Activated effector memory CD4-positive, alpha-beta T cell treated with Interleukin-2 at 50 U/mL for 16 hours (primary cell): Measurements from ENCODE around the gene SLC25A5.
"Not testable (repeated sequence)": the region's sequence is repeated elsewhere in the genome, so short reads cannot be mapped to it uniquely, and the experiment has no call there.

Experiments
- DNase-seq: peaks from one replicate; pipeline ENCODE4 v3.0.0-alpha.2; 2020

SLC25A5 gene

DNA sequence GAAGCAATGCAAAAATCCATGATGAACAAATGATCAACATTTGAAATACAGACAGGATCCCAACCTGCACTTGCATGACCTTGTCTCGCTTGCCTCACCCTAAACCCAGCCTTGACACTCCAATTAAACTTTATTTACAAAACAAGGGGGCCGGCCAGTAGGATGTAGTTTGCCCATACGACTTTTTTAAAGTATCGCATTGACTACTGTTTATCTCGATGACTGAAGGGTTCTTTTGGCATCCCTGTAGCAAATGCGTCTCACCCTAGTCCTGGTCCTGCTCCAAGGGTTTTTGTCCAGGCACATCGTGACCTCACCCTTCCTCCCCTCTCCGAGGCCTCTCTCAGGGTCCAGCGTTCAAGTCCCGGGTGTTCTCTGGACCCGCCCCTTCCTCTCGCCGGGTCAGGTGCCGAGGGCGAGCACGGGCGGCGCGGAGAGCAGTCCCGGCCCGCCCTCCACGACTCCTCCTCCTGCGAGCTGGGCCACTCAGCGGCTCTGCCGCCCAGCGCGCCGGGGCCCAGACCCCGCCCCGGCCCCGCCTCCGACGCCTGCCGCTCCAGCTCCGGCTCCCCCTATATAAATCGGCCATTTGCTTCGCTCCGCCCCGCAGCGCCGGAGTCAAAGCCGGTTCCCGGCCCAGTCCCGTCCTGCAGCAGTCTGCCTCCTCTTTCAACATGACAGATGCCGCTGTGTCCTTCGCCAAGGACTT, at the start of gene SLC25A5:
SLC25A5 (plus strand) TSS at position 603 of the 709 bp plus-strand sequence; CDS start at position 675, 72 bp downstream.
- DNase-seq = peak; percentile 76

DNA sequence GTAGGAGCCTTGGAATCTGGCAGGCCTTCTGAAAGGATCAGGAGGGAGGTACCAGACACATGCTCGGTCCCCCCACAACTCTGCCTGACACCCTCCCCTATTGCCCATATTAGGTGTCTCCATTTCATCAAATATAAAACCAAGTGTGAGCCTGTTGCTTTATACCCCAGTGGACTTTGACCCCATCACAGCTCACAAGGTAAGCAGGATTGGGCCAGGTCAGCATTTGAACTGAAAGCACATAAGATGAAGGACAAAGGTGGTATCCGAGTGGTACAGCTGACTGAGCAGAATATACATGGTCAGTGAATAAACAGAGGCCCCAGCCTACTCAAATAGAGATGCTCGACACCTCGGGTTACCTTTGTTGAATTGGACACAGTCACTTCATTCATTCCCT, 49.1 kb upstream of the SLC25A5 start:
- no peak for DNase-seq

DNA sequence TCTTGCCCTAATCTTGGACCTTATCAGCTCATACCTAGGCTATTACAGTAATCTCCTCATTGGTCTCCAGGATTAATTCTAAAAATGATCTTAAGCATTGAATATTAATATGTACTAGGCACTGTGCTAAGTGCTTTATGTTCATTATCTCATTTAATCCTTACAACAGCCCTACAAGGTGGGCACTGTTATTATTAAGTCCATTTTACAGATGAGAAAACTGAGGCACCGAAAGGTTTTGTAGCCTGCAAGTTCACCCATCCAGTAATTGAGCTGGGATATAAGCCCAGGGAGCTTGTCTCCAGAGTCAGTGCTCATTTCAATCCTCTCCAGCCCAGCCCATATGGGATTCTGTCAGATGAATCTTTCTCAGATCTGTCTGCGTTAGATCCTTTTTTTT, 48.3 kb upstream of the SLC25A5 start:
- no peak for DNase-seq

DNA sequence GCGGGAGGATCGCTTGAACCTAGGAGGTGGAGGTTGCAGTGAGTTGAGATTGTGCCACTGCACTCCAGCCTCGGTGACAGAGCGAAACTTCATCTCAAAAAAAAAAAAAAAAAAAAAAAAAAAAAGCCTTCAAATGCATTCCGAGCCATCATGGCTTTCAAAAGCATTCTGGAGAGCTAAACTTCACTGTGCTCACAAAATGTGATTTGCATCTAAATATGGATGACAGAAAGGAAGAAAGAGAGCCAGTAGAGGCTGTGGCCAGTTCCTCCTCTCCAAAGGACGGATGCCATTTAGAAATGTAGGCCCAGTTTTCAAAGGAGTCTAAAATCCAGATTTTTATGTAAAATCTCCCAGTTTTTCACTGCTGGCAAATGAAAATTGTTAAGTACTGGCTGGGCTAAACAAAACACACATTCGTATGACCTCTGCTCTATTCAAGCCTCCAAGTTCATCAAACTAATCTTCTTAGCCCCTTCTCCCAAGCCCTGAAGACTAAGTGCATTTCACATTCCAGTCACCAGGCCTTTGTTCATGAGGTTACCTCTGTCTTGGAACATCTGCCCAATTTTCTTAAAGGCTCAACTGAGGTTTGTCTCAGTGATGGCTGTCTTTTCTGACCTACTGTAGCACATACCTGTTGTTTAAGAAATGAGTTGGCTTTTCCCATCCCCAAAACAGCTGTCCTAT, 47.1 kb upstream of the SLC25A5 start:
- DNase-seq = no peak

DNA sequence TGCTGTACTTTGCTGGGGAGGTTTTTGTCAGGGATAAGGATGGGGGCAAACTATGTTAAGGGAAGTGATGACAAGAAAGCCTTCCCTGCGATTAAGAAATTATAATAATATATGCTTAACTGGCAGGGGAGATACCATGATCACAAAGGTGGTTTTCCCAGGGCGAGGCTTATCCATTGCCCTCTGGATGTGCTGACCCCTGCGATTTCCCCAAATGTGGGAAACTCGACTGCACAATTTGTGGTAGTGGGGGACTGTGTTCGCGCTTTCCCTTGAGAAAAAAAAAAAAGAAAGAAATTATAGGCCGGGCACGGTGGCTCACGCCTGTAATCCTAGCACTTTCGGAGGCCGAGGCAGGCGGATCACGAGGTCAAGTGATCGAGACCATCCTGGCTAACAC, 44.6 kb upstream of the SLC25A5 start:
- DNase-seq = no peak

DNA sequence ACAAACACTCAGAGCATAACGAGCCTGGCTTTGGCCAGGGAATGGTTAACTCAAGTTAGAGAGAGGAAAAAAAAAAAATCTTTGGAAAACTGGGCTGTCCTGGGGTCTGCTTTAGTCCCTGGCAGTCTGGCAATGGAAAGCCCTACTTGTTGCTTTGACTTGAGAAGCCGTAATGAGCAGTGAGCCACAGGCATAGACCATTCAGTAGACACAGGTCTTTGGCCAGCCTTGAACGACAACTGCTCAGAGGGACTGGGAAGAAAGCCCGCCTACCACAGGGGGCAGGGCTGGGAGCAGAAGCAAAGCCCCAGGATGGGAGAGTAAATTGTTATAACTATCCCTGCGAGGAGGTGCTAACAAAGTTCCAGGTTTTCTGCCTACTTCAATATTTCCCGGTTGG, 43.2 kb upstream of the SLC25A5 start:
- no peak for DNase-seq

DNA sequence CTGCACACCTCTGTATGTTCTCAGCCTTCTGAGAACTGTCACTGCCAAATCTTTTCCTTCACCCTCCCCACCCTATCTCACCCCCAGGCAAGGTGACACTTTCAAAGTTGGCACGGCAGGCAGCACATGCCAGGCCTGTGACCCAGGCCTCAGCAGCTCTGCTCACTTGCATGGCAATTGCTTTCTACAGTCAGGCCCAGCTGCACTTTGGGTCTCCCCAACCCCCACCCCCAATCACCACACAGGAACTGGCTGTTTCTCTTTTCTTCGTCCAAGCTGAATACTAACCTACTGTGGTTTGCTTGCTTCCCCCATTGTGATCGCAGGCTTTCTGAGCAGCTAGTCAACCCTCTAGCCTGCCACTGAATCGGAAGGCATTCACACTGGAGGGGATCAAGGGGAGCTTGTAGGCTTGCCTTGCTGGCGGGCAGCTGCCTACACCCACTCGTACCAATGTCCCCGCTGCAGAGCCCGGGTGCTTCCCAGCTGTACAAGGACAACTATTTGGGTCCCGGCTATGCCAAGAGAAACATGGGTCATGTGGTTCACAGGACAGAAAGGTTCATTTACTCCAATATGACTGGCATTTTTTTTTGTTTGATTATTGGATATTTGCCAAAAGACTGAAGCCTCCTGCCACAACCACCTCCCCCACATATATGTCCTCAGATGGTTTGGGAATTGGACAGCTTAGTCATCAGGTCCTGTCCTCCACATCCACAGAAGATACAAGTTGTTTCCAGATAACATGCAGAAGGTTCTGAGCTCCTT, 41.0 kb upstream of the SLC25A5 start:
- no peak for DNase-seq

DNA sequence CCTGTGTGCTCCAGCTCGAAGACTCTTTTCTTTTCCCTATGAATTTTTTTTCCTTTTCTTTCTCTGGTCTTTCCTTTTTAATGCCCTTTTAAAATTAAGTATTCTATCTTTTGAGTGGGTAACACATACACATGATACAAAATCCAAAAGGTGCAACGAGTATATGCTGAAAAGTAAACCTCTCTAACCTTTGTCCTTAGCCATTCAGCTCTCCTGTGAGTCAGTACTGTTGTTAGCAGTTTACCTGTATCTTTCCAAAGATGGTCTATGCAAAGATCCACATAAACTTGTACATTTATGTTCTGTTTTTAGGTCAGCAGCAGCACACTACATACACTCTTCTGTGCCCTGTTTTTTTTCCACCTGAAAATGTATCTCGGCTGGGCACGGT, 40.5 kb upstream of the SLC25A5 start:
- DNase-seq = no peak

DNA sequence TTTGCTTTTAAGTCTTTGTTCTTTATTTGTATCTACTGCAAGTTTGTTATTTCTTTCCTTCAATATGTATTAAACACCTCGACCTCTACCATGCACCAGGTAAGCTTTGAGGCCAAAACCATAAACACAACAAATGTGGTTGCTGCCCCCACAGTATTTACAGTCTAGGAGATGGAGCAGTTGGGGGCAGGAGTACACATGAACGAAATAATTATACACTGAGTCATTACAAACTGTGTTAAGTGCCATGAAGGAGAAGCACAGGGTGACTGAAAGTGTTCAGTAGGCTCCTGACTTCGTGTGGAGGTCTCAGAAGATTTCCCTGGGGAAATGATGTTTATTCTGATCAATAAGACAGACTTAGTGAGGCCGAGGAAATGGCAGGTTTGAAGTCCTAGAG, 38.8 kb upstream of the SLC25A5 start:
- no peak for DNase-seq

DNA sequence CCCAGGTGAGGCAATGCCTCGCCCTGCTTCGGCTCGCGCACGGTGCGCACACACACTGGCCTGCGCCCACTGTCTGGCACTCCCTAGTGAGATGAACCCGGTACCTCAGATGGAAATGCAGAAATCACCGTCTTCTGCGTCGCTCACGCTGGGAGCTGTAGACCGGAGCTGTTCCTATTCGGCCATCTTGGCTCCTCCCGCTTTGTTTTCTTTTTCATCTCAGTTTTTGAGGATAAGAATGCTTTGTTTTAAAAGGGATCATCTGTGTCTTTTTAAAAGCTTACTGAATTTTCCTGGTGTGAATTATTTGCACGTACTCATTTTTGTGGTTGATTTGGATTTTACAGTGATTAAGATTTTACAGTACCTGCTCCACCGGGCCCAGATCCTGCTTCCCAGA, 26.9 kb upstream of the SLC25A5 start:
- DNase-seq = not testable (repeated sequence)

DNA sequence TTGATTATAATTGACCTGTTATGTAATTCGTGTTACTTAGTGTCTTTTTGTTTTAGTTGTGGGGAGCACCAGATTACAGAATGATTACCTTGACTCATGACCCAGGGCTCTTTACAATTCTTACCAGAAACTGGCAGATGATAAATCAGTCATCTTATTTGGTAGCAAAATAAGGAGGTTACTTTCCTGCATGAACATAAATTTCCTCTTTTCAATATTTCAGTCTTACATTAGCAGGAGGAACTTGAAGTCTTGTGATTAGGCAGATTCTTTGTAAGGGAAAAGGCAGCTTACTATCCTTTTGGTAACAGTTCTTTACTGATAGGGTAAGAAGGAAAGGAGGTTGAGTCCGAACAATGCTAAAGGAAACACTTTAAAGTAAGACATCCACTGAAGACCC, 26.0 kb upstream of the SLC25A5 start:
- no peak for DNase-seq

DNA sequence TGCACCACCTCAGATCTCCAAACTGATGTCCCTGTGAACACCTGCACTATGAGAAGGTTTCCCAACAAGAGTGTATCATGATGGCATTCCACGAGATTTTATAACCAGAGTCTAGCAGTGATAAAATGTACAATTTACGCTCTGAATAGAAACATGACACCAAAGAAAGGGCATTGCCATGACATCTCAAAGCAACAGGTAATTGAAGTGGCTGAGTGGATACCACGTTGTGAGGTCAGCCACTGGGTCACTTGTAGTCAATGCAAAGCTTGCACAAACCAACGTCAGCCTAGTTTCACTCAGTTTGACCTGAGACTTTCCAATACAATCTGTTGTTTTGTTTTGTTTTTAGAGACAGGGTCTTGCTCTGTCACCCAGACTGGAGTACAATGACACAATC, 15.0 kb upstream of the SLC25A5 start:
- no peak for DNase-seq

DNA sequence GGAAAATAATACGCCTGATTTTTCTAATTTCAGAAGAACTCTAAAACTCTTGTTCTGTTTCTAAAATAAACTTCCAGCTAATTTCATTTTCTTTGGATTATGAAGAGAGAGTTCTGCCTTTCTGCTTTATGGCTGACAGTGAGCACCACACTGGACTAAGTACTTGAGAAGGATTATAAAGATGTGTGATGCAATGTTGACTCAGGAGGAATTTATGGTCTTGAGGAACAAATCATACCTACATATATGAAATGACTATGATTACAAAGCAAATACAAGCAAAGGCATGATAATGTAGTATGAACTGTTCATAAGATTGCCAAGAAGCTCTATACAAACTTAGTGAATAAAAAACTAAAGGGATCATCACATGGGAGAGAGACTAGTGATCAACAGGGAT, 13.0 kb upstream of the SLC25A5 start:
- DNase-seq = no peak

DNA sequence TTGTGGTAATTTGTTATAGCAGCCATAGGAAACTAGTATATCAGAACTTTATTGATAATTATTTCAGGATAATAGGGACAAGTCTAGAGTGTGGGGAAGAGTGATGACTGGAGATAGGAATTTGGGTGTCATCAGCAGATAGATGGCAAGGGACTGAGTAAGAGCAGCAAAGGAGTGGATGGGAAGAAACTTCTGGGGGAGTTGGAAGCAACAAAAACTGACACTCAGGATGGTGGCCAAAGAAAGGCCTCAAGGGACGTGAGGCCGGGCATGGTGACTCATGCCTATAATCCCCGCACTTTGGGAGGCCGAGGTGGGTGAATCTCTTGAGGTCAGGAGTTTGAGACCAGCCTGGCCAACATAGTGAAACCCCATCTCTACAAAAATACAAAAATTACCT, 9.1 kb upstream of the SLC25A5 start:
- no peak for DNase-seq

DNA sequence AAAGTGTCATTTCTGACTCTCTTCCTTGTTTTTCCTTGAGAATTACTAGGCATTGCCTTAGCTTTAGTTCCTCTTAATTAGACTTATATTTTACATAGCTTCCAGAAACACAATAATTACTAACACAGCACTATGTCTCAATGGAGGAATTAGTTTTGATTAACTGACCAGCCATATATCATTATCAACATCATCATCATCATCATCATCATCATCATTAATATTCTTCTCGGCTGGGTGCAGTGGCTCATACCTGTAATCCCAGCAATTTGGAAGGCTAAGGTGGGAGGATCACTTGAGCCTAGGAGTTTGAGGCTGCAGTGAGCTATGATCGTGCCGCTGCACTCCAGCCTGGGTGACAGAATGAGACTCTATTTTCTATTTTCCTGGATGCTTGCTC, 2.7 kb upstream of the SLC25A5 start:
- no peak for DNase-seq

DNA sequence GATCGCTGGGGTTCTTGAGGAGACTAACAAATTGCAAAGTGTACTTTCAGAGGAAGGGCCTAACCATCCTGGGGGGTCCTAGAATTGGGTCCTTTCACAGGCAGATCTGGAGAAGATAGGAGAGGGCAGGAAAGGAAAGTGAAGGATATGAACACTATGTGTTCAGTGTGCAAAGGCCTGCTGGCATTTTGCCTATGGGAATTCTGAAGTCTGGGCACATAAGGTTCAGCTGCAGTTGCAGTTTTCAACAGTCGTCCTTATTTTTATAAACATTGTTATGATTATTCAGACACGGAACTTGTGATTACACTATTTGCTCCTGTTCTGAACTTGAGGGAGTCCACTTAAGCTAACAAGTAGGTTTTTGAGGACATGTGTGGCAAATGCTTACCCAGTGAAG, 1.3 kb upstream of the SLC25A5 start:
- no peak for DNase-seq

DNA sequence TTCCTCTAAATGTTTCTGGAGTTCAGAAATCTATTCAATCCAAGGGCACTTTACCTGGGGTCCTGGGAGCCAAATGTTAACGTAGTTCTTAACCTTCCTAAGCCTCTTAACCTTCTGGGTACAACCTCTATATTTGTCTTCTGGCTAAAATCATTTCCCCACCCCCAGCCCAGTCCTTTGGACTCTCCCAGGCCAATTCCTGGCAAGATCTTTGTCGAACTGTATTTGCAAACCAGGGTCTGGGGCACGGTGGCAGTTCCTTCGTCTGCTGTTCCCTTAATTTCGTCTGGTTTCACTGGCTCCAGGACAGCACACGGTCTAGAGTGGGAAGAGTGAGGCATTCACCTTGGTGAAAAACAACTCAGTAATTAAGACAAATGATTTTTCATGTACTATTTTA, 811 bp upstream of the SLC25A5 start:
- no peak for DNase-seq

DNA sequence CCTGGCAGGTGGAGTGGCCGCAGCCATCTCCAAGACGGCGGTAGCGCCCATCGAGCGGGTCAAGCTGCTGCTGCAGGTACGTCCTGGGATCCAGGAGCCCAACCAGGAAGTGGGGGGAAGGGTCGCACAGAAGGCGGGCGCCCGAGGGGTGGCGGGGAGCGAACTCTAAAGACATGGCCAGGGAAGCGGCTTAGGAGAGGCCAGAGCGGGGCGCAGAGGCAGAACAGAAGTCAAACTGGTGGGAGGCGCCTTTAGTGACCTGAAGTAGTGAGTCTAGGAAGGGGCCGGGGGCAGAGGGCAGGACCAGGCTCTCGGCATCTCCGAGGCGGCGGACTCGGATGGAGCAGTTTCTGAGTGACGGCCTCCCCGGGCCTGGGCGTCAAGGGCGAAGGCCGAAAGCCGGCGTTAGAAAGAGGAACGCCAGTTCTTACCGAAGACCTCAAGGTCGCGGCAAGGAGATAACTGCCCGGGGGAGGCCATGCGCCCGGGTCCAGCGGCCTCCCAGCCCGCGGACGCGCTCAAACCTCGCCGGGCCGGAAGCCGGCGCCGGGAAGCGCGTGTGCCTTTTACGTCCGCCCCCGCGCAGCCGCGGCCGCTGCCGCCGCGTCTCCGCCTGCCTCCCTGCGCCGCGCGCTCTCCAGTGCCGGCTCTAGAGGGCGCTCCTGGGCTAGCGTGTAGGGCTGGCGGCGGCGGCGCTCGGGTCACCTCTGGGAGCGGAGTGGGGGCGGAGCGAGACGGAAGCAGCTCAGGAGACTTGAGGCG, 488 bp downstream of the SLC25A5 start:
- DNase-seq = peak; percentile 80

DNA sequence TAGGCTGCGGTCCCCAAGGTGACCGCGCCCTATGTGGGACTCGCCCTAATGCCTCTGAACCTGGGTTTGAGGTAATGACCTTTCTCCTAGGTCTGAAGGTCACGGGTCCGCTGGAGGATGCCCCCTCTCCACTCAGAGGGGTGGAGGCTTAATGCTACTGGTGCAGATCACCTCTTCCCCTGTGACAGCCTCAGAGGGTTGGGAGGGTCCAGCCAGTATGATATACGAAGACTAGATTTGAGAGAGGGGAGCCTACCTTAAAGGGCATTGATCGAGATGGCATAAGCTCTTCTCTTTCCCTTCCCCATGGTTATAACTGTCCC, 1.0 kb downstream of the SLC25A5 start:
- no peak for DNase-seq

DNA sequence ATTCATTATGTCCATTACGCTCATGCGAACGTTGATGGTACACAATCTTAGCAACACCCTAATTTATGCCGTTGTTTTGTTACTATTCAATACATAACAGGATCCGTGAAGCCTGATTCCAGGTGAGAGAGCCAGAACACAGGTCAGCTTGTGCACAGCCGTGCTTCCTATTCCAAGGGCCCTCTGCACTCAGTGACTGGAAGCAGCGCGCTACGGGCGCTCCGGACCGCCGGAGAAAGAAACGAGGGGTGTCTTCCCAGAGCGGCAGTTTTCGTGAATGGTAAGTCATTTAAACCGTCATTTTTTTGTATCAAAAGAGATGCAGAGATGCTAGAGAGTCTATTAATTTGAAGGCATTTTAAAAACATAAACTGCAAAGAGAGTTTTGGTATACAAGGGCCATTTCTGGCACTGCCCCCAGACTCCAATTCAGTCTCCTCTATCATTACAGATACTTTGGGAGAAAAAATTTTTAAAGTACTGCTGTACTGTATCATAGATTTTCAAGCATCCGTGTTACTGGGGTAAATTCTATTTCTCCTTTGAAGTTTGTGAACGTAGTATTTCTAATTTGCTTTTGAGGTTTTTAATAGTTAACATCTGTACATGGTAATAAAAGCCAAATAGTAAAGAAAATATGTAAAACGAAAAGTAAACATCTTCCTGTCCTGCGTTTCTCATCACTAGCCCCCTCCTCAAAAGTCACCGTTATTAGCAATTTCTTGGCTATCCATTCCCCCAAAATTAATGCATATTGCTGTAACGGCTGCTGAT, 6.6 kb downstream of the SLC25A5 start:
- DNase-seq = no peak

DNA sequence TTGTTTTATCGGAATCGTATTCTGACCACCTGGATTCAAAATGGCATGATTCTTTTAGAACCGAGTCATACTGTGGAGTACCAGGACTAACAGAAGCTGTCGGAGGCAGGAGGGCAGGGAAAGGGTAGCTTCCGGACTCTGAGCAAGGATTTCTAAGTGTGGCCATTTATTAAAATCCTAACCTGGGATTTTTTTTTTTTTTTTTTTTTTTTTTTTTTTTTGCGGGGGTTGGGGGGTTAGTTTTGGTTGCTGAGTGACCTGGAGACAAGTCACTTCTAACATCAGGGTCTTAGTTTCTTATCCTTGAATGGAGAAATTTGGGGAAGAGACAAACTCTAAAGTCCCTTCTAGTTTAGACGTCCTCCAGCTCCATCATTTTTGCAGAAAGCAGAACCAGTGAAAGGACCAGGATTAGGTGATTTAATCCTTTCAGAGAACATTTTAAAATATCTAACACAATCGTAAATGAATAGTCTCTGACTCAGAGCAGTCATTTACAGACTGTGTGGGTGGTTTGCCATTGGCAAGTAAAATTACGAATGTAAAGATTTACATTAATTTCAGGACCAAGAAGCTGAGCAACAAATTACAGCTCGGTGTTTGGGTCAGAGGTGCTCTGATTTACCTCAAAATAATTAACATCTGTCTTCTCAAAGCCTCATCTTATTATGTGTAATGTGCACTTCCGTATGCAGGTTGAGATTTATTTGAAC, 7.3 kb downstream of the SLC25A5 start:
- no peak for DNase-seq

DNA sequence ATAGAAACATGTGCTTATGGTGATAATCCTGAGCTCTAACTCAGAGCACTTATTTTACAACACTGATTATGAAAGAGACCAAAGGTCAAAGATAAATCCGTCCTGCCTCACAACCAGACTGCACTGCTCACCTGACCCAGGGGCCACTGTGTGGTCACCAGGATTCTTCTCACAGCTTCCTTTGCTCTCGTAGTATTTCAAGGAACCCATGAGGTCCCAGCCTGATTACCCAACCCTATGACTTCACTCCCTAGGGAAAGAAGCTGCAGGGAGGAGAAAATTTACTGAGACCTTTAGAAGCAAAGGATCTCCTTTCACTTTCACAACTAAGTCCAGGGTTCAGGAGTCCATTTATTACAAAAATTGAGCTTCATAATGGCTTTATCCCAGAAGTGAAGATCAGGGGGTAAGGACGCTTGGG, 9.6 kb downstream of the SLC25A5 start:
- no peak for DNase-seq
